Jurkat, Clone E6-1 (cell line): Measurements from ENCODE around the gene SLC35A5. TPM values are rescaled to one million over a fixed set of nuclear protein-coding genes. Genes with fewer than 3 reads are reported as not detected.
"Not testable (repeated sequence)": the region's sequence is repeated elsewhere in the genome, so short reads cannot be mapped to it uniquely, and the experiment has no call there.

Experiments
- DNase-seq: peaks from one replicate; pipeline ENCODE4 v3.0.0-alpha.2; 2011; ENCODE audit warnings: low read depth, low spot score
- H3K4me3 ChIP-seq: 2 replicates; pipeline ENCODE4 v1.5.1; 2011; ENCODE audit warnings: mild to moderate bottlenecking, low read length, control low read depth, moderate library complexity
- polyA plus RNA-seq: library from polyadenylated mRNA; unstranded; fragments of >200 nt; gene quantifications from one replicate; pipeline ENCODE4 v1.2.1, GENCODE V29; 2012; ENCODE audit warnings: missing spikeins; ENCODE audit not compliant: insufficient read length, insufficient read depth

SLC35A5 gene
- polyA plus RNA-seq, result 15.9 TPM

GRCh38 chr3:112561734-112562529, at the start of gene SLC35A5, which contains the start of gene ATG3:
SLC35A5 (plus strand) TSS chr3:112562045; CDS start chr3:112563404, 1,359 bp downstream.
ATG3 (minus strand) TSS chr3:112561962; CDS start chr3:112561528, 434 bp downstream.
- DNase-seq, result peak; percentile 97
- H3K4me3 ChIP-seq, result peak within 1 kb of the TSS; percentile 95

GRCh38 chr3:112512320-112512719, 49.5 kb upstream of the SLC35A5 start:
- DNase-seq, result no peak
- H3K4me3 ChIP-seq, result no peak overlapping the region

GRCh38 chr3:112514527-112515128, 47.2 kb upstream of the SLC35A5 start:
- H3K4me3 ChIP-seq, result no peak overlapping the region
- no peak for DNase-seq

- not testable (repeated sequence) for DNase-seq, H3K4me3 ChIP-seq
Observed at GRCh38 chr3:112518970-112519369, 42.9 kb upstream of the SLC35A5 start.

- no peak overlapping the region for H3K4me3 ChIP-seq
- DNase-seq, result peak; percentile 67
Observed at GRCh38 chr3:112519424-112520001, 42.3 kb upstream of the SLC35A5 start.

GRCh38 chr3:112524127-112524526, 37.7 kb upstream of the SLC35A5 start:
- DNase-seq, H3K4me3 ChIP-seq: not testable (repeated sequence)

- DNase-seq, result no peak
Observed at GRCh38 chr3:112530573-112530972, 31.3 kb upstream of the SLC35A5 start.

GRCh38 chr3:112531358-112531781, 30.5 kb upstream of the SLC35A5 start:
- no peak overlapping the region for H3K4me3 ChIP-seq
- peak; percentile 45 for DNase-seq

More at GRCh38 chr3:112530573-112530972, 31.3 kb upstream of the SLC35A5 start:
- no peak overlapping the region for H3K4me3 ChIP-seq

GRCh38 chr3:112539825-112540650, 21.8 kb upstream of the SLC35A5 start:
- no peak for DNase-seq
- no peak overlapping the region for H3K4me3 ChIP-seq

- no peak overlapping the region for H3K4me3 ChIP-seq
- DNase-seq, result no peak
Observed at GRCh38 chr3:112546216-112546759, 15.6 kb upstream of the SLC35A5 start.

- H3K4me3 ChIP-seq, result no peak overlapping the region
- DNase-seq, result no peak
Observed at GRCh38 chr3:112550859-112551258, 11.0 kb upstream of the SLC35A5 start.

- DNase-seq, result no peak
- H3K4me3 ChIP-seq, result no peak overlapping the region
Observed at GRCh38 chr3:112555535-112556170, 6.2 kb upstream of the SLC35A5 start.

GRCh38 chr3:112557976-112558375, 3.9 kb upstream of the SLC35A5 start:
- H3K4me3 ChIP-seq, result no peak overlapping the region
- DNase-seq, result no peak

GRCh38 chr3:112560307-112560706, 1.5 kb upstream of the SLC35A5 start:
- no peak for DNase-seq
- H3K4me3 ChIP-seq, result peak overlapping the region; percentile 95

GRCh38 chr3:112560721-112561483, 943 bp upstream of the SLC35A5 start:
- peak overlapping the region; percentile 95 for H3K4me3 ChIP-seq
- peak; percentile 69 for DNase-seq

- peak overlapping the region; percentile 95 for H3K4me3 ChIP-seq
- DNase-seq, result no peak
Observed at GRCh38 chr3:112561484-112561733, 436 bp upstream of the SLC35A5 start.

GRCh38 chr3:112564247-112564939, 2.5 kb downstream of the SLC35A5 start:
- H3K4me3 ChIP-seq, DNase-seq: not testable (repeated sequence)
